OCI-LY7 (cell line): Measurements from ENCODE around the gene GNMT. TPM values are rescaled to one million over a fixed set of nuclear protein-coding genes. Genes with fewer than 3 reads are reported as not detected.
"Not testable (repeated sequence)": the region's sequence is repeated elsewhere in the genome, so short reads cannot be mapped to it uniquely, and the experiment has no call there.

ENCODE experiments used
- BruUV-seq: library from RNA; stranded (reverse); fragments of 400-500 nt; replicated peaks from 2 replicates; lab custom pipeline; 2021; lab: Mats Ljungman, UMichigan
- CTCF ChIA-PET: fragments of 300-600 bp; sonication (Branson Sonifier 250); formaldehyde crosslinking; loops from one replicate; lab custom pipeline; 2022; ENCODE audit warnings: antibody characterized with exemption; ENCODE audit not compliant: unreplicated experiment; lab: Charles Lee
- POLR2A ChIA-PET: fragments of 300-600 bp; sonication (Branson Sonifier 250); formaldehyde crosslinking; loops from one replicate; lab custom pipeline; 2022; ENCODE audit warnings: antibody characterized with exemption; lab: Charles Lee
- DNase-seq: peaks from one replicate; pipeline ENCODE4 v3.0.0-alpha.2; 2015; ENCODE audit warnings: low spot score
- H2AFZ ChIP-seq: fragments of 200-600 bp; sonication (generic), shearing (Covaris generic); 2 replicates; pipeline ENCODE4 v1.6.1; 2014; ENCODE audit warnings: mild to moderate bottlenecking, antibody characterized with exemption, low read length, moderate library complexity
- H3K27ac ChIP-seq: fragments of 200-600 bp; sonication (generic); 2 replicates; pipeline ENCODE4 v1.5.1; 2014; ENCODE audit warnings: mixed run types, low read depth, mild to moderate bottlenecking, moderate library complexity, low read length, inconsistent platforms; ENCODE audit not compliant: poor library complexity, severe bottlenecking
- H3K36me3 ChIP-seq: fragments of 200-600 bp; sonication (generic); 2 replicates; pipeline ENCODE4 v1.6.1; 2014; ENCODE audit warnings: mild to moderate bottlenecking, antibody characterized with exemption, low read length, moderate library complexity, mixed read lengths; ENCODE audit not compliant: insufficient read depth
- H3K4me1 ChIP-seq: fragments of 200-600 bp; sonication (generic); 2 replicates; pipeline ENCODE4 v1.5.1; 2014; ENCODE audit warnings: mild to moderate bottlenecking, low read length; ENCODE audit not compliant: insufficient read depth, poor library complexity, severe bottlenecking
- H3K4me2 ChIP-seq: fragments of 200-600 bp; sonication (generic); 2 replicates; pipeline ENCODE4 v1.6.1; 2014; ENCODE audit warnings: mild to moderate bottlenecking, low read length
- H3K4me3 ChIP-seq: fragments of 200-600 bp; sonication (generic); 2 replicates; pipeline ENCODE4 v1.5.1; 2014; ENCODE audit warnings: mild to moderate bottlenecking, low read depth, low read length; ENCODE audit not compliant: poor library complexity, severe bottlenecking
- H3K79me2 ChIP-seq: fragments of 200-600 bp; sonication (generic); 2 replicates; pipeline ENCODE4 v1.6.1; 2016; ENCODE audit warnings: low read depth, mild to moderate bottlenecking, low read length, moderate library complexity, mixed read lengths; ENCODE audit not compliant: insufficient read depth
- H3K9me2 ChIP-seq: fragments of 200-600 bp; sonication (generic); 2 replicates; pipeline ENCODE4 v1.6.1; 2016; ENCODE audit warnings: mild to moderate bottlenecking, low read length, mixed read lengths; ENCODE audit not compliant: insufficient read depth
- H3K9me3 ChIP-seq: fragments of 200-600 bp; sonication (generic); 2 replicates; pipeline ENCODE4 v1.6.1; 2014; ENCODE audit warnings: mild to moderate bottlenecking, mixed run types, low read length, mixed read lengths
- H4K20me1 ChIP-seq: fragments of 200-600 bp; sonication (generic); 2 replicates; pipeline ENCODE4 v1.6.1; 2014; ENCODE audit warnings: mild to moderate bottlenecking, antibody characterized with exemption, low read length, moderate library complexity, mixed read lengths; ENCODE audit not compliant: insufficient read depth
- CTCF ChIP-seq: fragments of 200-600 bp; sonication (generic); conservative IDR thresholded peaks from 2 replicates; pipeline ENCODE4 v1.5.1; 2014; ENCODE audit warnings: mild to moderate bottlenecking, antibody characterized with exemption, low read length, moderate library complexity, mixed read lengths
- EZH2phosphoT487 ChIP-seq: fragments of 200-600 bp; sonication (generic); IDR thresholded peaks from 2 replicates; pipeline ENCODE4 v1.6.1; 2018; ENCODE audit warnings: low read depth, borderline replicate concordance, mild to moderate bottlenecking, mixed run types, antibody characterized with exemption, low read length, moderate library complexity, mixed read lengths
- intact Hi-C: fragments of 100-400 bp; cut with micrococcal nuclease; formaldehyde crosslinking; loops from one replicate; pipeline ENCODE4 v1.10.0; 2022; ENCODE audit not compliant: unreplicated experiment
- total RNA-seq, 2 experiments: library from RNA; depleted of rRNA in 1 of 2; stranded (reverse); fragments of >200 nt in 1 of 2; shearing (Covaris generic) in 1 of 2; gene quantifications; 2 replicates each; pipeline ENCODE4 v1.2.3, GENCODE V29; 2014 to 2022

Gene GNMT
- total RNA-seq, 2 experiments from 2014 or later, result 1.7 TPM

GRCh38 chr6:42938987-42939809 is 21.4 kb upstream of the GNMT start:
- intact Hi-C loops, result no loop called here
- Histone ChIP-seq H3K4me2 (no peak overlapping the region), H2AFZ (no peak overlapping the region), H3K4me1 (no peaks in the 10 kb centered on the region), H3K36me3 (peaks cover 98% of the 10 kb centered on the region), H3K4me3 (no peak overlapping the region), H3K27ac (no peak overlapping the region), H3K9me3 (no peaks in the 10 kb centered on the region), H3K9me2 (no peaks in the 10 kb centered on the region), H4K20me1 (peaks cover 4% of the 10 kb centered on the region; the same call in 1 of the 2 replicates), H3K79me2 (peaks cover 15% of the 10 kb centered on the region)
- ChIA-PET CTCF (no interaction called here), POLR2A (no interaction called here)
- BruUV-seq, result no TSS peak
- TF ChIP-seq CTCF, result no peak
- TF ChIP-seq EZH2phosphoT487, result no peak
- no peak for DNase-seq

GRCh38 chr6:42939810-42940167 is 20.8 kb upstream of the GNMT start:
- H3K4me2 ChIP-seq, result no peak overlapping the region
- intact Hi-C loops, result no loop called here
- peaks cover 98% of the 10 kb centered on the region for H3K36me3 ChIP-seq
- no peak overlapping the region for H2AFZ ChIP-seq
- TF ChIP-seq CTCF, result no peak
- no peak for TF ChIP-seq EZH2phosphoT487
- ChIA-PET CTCF (no interaction called here), POLR2A (no interaction called here)
- no peak overlapping the region for H3K27ac ChIP-seq
- H3K79me2 ChIP-seq, result peaks cover 9% of the 10 kb centered on the region; the same call in 1 of the 2 replicates
- H3K4me1 ChIP-seq, result no peaks in the 10 kb centered on the region
- BruUV-seq, result no TSS peak
- H3K9me2 ChIP-seq, result no peaks in the 10 kb centered on the region
- peaks cover 4% of the 10 kb centered on the region; the same call in 1 of the 2 replicates for H4K20me1 ChIP-seq
- no peak for DNase-seq
- no peak overlapping the region for H3K4me3 ChIP-seq
- H3K9me3 ChIP-seq, result no peaks in the 10 kb centered on the region

GRCh38 chr6:42940493-42941045 is 20.0 kb upstream of the GNMT start:
- Histone ChIP-seq H3K4me1 (no peaks in the 10 kb centered on the region), H3K9me3 (no peaks in the 10 kb centered on the region), H3K9me2 (no peaks in the 10 kb centered on the region), H3K36me3 (peaks cover 96% of the 10 kb centered on the region), H2AFZ (no peak overlapping the region), H4K20me1 (peaks cover 4% of the 10 kb centered on the region; the same call in 1 of the 2 replicates), H3K4me2 (no peak overlapping the region), H3K4me3 (no peak overlapping the region), H3K79me2 (peaks cover 1% of the 10 kb centered on the region; the same call in 1 of the 2 replicates), H3K27ac (no peak overlapping the region)
- DNase-seq, result no peak
- no peak for TF ChIP-seq CTCF
- TF ChIP-seq EZH2phosphoT487, result no peak
- intact Hi-C loops, result no loop called here
- ChIA-PET POLR2A (no interaction called here), CTCF (no interaction called here)
- no TSS peak for BruUV-seq

- peaks cover 91% of the 10 kb centered on the region for H3K36me3 ChIP-seq
These were observed 19.2 kb upstream of the GNMT start for GRCh38 chr6:42941356-42941755.

More at GRCh38 chr6:42941356-42941755, 19.2 kb upstream of the GNMT start:
- H3K4me1 ChIP-seq, BruUV-seq, intact Hi-C loops, H3K79me2 ChIP-seq, H3K4me3 ChIP-seq, H2AFZ ChIP-seq, H4K20me1 ChIP-seq, DNase-seq, H3K4me2 ChIP-seq, CTCF ChIA-PET, H3K27ac ChIP-seq, H3K9me3 ChIP-seq, H3K9me2 ChIP-seq: not testable (repeated sequence)
- POLR2A ChIA-PET, result interaction anchor here (0.6 to 0.7 kb wide), 2 partner anchors 10 to 806 kb away, joined by 4 to 6 read pairs; no protein-coding TSS in a partner anchor
